Ectodermal cell (in vitro differentiated cells): ENCODE results near the gene MRTO4.
"Not testable (repeated sequence)": the region's sequence is repeated elsewhere in the genome, so short reads cannot be mapped to it uniquely, and the experiment has no call there.

Experiments used
- H3K27ac ChIP-seq: 2 replicates; pipeline ENCODE4 v1.7.0; 2013; ENCODE audit warnings: mild to moderate bottlenecking, low read depth, low read length; ENCODE audit not compliant: insufficient read depth, poor library complexity, severe bottlenecking
- H3K27me3 ChIP-seq: 2 replicates; pipeline ENCODE4 v1.7.0; 2013; ENCODE audit warnings: mild to moderate bottlenecking, low read length; ENCODE audit not compliant: insufficient read depth, control insufficient read depth, poor library complexity, severe bottlenecking
- H3K36me3 ChIP-seq: one replicate; pipeline ENCODE4 v1.7.0; 2013; ENCODE audit warnings: low read length; ENCODE audit not compliant: control insufficient read depth, insufficient read depth
- H3K4me1 ChIP-seq: one replicate; pipeline ENCODE4 v1.7.0; 2013; ENCODE audit warnings: low read length; ENCODE audit not compliant: control insufficient read depth, insufficient read depth
- H3K4me3 ChIP-seq: 2 replicates; pipeline ENCODE4 v1.7.0; 2013; ENCODE audit warnings: low read depth, low read length, control low read depth; ENCODE audit not compliant: insufficient read depth
- H3K9me3 ChIP-seq: 2 replicates; pipeline ENCODE4 v1.7.0; 2013; ENCODE audit warnings: mild to moderate bottlenecking, low read length, moderate library complexity; ENCODE audit not compliant: control insufficient read depth
- WGBS, 2 experiments: methylation state at CpG; one replicate each; pipeline ENCODE4 v1.1.7; 2013; ENCODE audit warnings: missing lambda C conversion rate in 2 of 2; 5-methylcytosine and 5-hydroxymethylcytosine counted together

The MRTO4 gene

DNA sequence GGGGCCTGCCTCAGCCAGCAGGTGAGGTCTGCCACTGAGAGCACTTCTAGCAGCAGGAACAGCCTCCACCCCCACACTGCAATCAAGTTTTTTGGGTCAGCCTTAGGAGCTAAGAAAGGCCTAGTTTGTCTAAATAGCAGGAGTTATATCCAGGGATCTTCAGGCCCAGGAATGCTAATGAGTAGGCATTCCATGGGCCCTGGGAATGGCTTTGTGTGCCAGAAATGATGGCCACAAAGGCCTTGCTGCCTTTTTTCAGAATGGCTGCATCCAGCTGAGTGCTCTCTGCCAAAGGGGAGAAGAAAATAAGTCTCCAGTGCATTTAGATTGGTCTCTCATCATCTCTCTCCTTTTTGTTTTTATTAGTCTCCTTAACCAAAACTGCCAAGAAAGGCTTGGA lies 2.8 kb downstream of the MRTO4 start:
- H3K4me3 ChIP-seq, result no peak overlapping the region
- H3K36me3 ChIP-seq, result peaks cover 30% of the 10 kb centered on the region
- H3K27me3 ChIP-seq, result no peaks in the 10 kb centered on the region
- H3K27ac ChIP-seq, result no peak overlapping the region
- peaks cover 18% of the 10 kb centered on the region for H3K4me1 ChIP-seq
- H3K9me3 ChIP-seq, result no peaks in the 10 kb centered on the region

DNA sequence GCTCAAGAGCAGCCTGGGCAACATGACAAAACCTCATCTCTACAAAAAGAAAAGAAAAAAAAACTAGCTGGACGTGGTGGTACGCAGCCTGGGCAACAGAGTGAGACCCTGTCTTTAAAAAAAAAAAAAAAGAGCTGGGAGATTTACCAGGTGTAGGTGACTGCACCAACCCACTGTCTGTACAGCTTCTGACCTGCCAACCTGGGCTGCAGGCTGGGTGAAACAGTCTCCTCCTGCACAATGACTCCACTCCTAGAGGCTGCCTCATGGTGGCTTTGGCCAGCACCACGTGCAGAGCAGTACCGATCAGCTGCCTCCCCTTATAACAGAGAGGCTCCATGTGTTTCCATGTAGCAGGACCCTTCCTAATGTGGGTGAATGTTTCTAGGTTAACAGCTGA lies 3.7 kb downstream of the MRTO4 start:
- H3K36me3 ChIP-seq, result peaks cover 32% of the 10 kb centered on the region
- no peak overlapping the region for H3K27ac ChIP-seq
- no peak overlapping the region for H3K4me3 ChIP-seq
- H3K27me3 ChIP-seq, result no peaks in the 10 kb centered on the region
- H3K4me1 ChIP-seq, result peaks cover 17% of the 10 kb centered on the region
- H3K9me3 ChIP-seq, result no peaks in the 10 kb centered on the region
- 96% methylated on average over 4 of the region's 4 CpGs for WGBS, 2 experiments

DNA sequence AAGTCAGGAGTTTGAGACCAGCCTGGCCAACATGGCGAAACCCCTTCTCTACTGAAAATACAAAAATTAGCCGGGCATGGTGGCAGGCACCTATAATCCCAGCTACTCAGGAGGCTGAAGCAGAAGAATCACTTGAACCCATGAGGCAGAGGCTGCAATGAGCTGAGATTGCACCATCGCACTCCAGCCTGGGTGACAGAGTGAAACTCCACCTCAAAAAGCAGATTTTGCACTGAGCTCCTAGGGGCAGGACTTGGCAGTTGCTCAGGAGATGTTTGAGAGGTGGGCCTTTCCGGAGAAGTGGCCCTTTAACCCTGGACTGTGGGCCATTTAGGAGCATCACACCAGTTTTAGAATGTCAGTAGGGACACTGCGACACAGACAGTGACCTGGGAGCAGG lies 4.7 kb downstream of the MRTO4 start:
- Histone ChIP-seq H3K4me1 (peaks cover 14% of the 10 kb centered on the region), H3K36me3 (peaks cover 32% of the 10 kb centered on the region)
- H3K27ac ChIP-seq, H3K4me3 ChIP-seq, H3K27me3 ChIP-seq, H3K9me3 ChIP-seq: not testable (repeated sequence)
- whole genome bisulfite sequencing, 2 experiments, result 94 to 96% methylated on average over 5 of the region's 5 CpGs

DNA sequence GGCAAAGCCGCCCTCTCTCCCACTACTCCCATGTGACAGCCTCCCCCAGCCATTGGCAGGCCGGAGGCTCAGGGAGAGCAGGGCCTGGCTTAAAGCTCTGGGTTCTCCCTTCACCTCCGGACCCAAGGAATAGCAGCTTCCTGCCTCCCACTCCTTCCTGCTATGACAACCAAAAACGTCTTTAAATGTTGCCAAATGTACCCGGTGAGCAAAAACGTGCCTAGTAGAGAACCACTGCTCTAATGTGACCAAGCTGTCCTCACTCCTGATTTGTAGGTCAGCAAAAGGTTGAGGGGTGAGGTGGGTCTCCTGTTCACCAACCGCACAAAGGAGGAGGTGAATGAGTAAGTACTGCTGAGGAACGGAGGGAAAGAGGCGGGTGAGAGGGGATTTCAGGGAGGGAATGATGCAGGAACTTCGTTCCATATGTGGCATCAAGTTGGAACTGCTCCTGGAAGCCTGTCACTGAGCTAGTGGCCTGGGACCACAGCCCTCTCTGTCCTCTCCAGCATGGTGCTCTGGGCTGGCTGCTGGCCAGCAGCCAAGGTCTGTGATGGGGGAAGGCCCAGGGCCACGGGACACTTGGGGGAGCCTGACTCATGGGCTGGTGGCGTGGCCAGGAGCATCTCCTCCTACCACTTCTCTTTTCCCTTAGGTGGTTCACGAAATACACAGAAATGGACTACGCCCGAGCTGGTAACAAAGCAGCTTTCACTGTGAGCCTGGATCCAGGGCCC lies 5.7 kb downstream of the MRTO4 start:
- WGBS, 2 experiments, result 89 to 92% methylated on average over 15 of the region's 15 CpGs
- H3K36me3 ChIP-seq, result peaks cover 32% of the 10 kb centered on the region

DNA sequence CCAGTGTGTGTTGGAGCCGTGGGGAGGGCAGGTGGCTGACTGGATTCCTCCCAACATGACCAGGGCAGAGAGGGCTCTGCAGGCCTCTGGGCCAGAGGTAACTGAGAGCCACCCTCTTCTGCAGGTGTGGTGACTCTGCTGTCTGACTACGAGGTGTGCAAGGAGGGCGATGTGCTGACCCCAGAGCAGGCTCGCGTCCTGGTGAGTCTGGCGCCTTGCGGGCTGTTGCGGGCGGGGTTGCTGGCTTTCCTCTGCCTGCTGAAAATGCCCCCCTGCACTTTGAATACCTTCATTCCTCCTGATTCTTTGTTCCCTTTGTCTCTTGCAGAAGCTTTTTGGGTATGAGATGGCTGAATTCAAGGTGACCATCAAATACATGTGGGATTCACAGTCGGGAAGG lies 6.7 kb downstream of the MRTO4 start:
- Histone ChIP-seq H3K9me3 (no peaks in the 10 kb centered on the region), H3K4me1 (peaks cover 7% of the 10 kb centered on the region), H3K27me3 (no peaks in the 10 kb centered on the region), H3K4me3 (no peak overlapping the region), H3K27ac (no peak overlapping the region), H3K36me3 (peaks cover 32% of the 10 kb centered on the region)
- 95 to 97% methylated on average over 10 of the region's 10 CpGs for WGBS, 2 experiments

More for the DNA sequence above, 5.7 kb downstream of the MRTO4 start:
- Histone ChIP-seq H3K27me3 (no peaks in the 10 kb centered on the region), H3K9me3 (no peaks in the 10 kb centered on the region), H3K27ac (no peak overlapping the region), H3K4me1 (peaks cover 14% of the 10 kb centered on the region), H3K4me3 (no peak overlapping the region)

DNA sequence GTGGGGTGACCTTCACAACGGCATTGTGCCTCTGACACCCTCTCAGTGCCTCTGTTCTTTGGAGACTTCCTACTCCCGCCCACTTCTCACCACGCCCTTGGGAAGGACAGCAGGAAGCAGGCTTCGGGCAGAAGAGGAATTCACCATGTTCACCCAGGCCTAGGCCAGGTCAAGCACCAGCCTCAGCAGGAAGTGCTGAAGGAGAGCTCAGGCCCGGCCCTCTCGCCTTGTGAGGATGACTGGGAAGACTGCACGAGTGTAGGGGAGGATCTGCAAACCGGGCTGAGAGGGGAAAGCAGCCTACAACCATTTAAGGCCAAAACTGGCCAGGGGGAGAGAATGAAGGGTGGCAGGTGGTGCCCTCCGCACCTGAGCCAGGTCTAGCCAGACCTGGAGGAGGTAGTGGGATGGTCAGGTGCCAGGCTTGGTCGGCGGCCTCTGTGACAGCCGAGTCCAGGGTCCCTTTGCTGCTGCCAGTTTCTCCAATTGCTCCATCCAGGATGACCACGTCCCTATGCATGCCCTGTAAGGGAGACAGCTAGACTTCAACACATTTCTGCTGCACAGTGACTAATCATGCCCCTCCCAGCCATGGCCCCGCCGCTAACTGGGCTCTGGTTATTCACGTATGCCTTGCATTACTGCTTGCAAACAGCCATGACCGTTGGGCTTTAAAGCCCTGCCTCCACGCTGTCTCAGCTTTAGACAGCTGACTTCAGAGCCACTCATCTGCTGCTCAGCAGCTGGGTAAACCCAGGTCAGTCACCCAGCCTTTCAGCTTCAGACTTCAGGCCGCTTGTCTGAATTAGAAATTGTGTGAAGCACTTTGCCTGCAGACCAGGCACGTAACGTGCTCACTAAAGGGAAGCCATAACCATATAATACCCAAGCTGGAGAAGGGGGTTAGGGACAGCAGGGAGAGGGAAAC lies 8.9 kb downstream of the MRTO4 start:
- Histone ChIP-seq H3K9me3 (no peaks in the 10 kb centered on the region), H3K27ac (no peak overlapping the region), H3K4me1 (no peaks in the 10 kb centered on the region), H3K36me3 (peaks cover 26% of the 10 kb centered on the region), H3K27me3 (no peaks in the 10 kb centered on the region), H3K4me3 (no peak overlapping the region)
- 93 to 94% methylated on average over 21 of the region's 21 CpGs for WGBS, 2 experiments

DNA sequence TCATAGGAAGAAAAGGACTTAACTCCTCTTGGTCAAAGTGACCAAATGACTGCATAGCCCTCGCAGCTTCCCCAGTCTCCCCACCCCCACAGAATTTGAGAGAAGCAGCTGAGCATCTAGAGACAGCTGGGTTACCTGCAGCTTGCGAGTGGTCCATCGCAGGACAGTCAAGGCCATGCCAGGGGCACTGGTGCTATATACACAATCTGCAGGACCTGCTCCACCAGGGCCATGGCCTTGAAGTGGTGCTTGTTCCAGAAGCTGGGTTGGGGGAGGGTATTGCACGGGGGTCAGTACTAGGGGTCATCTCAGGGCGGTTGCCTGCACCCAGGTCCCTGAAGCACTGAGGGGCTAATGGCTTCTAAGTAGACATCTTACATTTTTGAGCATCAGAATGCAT lies 10.4 kb downstream of the MRTO4 start:
- H3K4me1 ChIP-seq, result no peaks in the 10 kb centered on the region
- H3K4me3 ChIP-seq, result no peak overlapping the region
- 88% methylated on average over 5 of the region's 5 CpGs for WGBS, 2 experiments
- H3K27me3 ChIP-seq, result no peaks in the 10 kb centered on the region
- no peak overlapping the region for H3K27ac ChIP-seq
- no peaks in the 10 kb centered on the region for H3K9me3 ChIP-seq
- H3K36me3 ChIP-seq, result peaks cover 17% of the 10 kb centered on the region

DNA sequence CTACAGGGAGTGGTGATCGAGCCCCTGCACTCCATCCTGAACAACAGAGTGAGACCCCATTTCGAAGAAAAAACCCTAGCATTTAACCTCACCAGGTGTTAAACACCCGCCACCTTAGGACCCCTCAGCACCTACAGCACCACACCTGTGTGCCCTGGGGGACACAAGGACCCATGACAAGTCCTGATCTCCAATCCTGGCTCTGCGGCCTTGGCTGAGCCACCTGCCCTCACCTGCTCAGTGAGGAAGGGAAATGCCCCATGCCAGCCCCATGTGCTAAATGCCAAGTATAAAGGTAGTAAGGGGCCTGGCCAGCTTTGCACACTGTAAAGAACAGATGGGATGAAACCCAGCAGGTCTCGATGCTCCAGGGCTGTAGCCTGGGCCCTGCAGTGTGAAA lies 11.1 kb downstream of the MRTO4 start:
- H3K4me3 ChIP-seq, result no peak overlapping the region
- no peaks in the 10 kb centered on the region for H3K9me3 ChIP-seq
- H3K36me3 ChIP-seq, result peaks cover 10% of the 10 kb centered on the region
- H3K27me3 ChIP-seq, result no peaks in the 10 kb centered on the region
- H3K4me1 ChIP-seq, result no peaks in the 10 kb centered on the region
- WGBS, 2 experiments, result 92% methylated on average over 5 of the region's 5 CpGs
- no peak overlapping the region for H3K27ac ChIP-seq

DNA sequence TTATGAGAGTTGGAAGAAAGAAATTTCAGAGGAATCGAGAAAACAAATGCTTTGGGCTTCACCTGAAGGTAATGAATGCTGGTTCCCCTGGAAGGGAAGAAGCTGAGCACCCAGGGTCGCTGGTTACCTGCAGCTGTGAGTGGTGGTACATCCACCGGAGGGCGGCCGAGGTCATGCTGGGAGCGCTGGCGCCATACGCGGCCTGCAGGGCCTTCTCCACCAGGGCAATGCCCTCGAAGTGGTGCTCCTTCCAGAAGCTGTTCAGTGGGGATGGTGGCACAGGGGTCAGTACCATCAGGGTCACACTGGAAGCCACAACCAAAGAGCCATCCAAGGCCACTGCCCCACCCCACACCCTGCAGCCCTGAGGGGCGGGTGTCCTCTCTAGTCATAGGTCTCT lies 16.8 kb downstream of the MRTO4 start:
- H3K4me3 ChIP-seq, result no peak overlapping the region
- no peak overlapping the region for H3K27ac ChIP-seq
- no peaks in the 10 kb centered on the region for H3K9me3 ChIP-seq
- H3K4me1 ChIP-seq, result no peaks in the 10 kb centered on the region
- 88% methylated on average over 11 of the region's 11 CpGs for WGBS, 2 experiments
- H3K27me3 ChIP-seq, result peaks cover 8% of the 10 kb centered on the region
- no peaks in the 10 kb centered on the region for H3K36me3 ChIP-seq
